K562 (cell line): ENCODE data around the gene TMTC2.

ENCODE experiments used
- BMI1 ChIP-seq: fragments of 150-350 bp; IDR thresholded peaks from 2 replicates; pipeline ENCODE4 v1.6.1; 2014; ENCODE audit warnings: low read length
- CCNT2 ChIP-seq: IDR thresholded peaks from 2 replicates; pipeline ENCODE4 v1.6.1; 2011; ENCODE audit warnings: borderline replicate concordance, low read depth, mild to moderate bottlenecking, moderate library complexity, mixed read lengths, low read length; ENCODE audit not compliant: insufficient read length; ENCODE audit errors: extremely low read depth
- CHD1 ChIP-seq: fragments of 200-600 bp; sonication (generic); IDR thresholded peaks from one replicate; pipeline ENCODE4 v1.6.1; 2012; ENCODE audit warnings: mild to moderate bottlenecking, moderate library complexity, low read length, inconsistent platforms
- CREB5 ChIP-seq: fragments of 250-450 bp; sonication (Bioruptor Pico); IDR thresholded peaks from 2 replicates; pipeline ENCODE4 v1.5.0; 2020; ENCODE audit warnings: mild to moderate bottlenecking
- ERF ChIP-seq: fragments of 450-650 bp; formaldehyde crosslinking; IDR thresholded peaks from 2 replicates; pipeline ENCODE4 v1.4.0; 2020; ENCODE audit warnings: mild to moderate bottlenecking, mixed read lengths
- ESRRA ChIP-seq: fragments of 450-650 bp; IDR thresholded peaks from 2 replicates; pipeline ENCODE4 v1.6.1; 2014; ENCODE audit warnings: low read depth, mild to moderate bottlenecking, moderate library complexity, borderline replicate concordance
- EZH2 ChIP-seq: IDR thresholded peaks from 2 replicates; pipeline ENCODE4 v1.6.1; 2012; ENCODE audit warnings: low read depth, mild to moderate bottlenecking, inconsistent platforms, low read length, borderline replicate concordance
- JUND ChIP-seq, 2 experiments: IDR thresholded peaks; 2 replicates in 1 of 2; 3 replicates in 1 of 2; pipeline ENCODE4 v1.6.1; 2011; ENCODE audit warnings: borderline replicate concordance in 2 of 2, low read depth in 2 of 2, low read length in 2 of 2, improper control_type of control experiment in 1 of 2, missing biosample characterization in 1 of 2, missing genetic modification characterization in 1 of 2, missing genetic modification reagents in 1 of 2
- KDM4B ChIP-seq, 2 experiments: fragments of 450-650 bp in 1 of 2; sonication (generic) in 1 of 2; IDR thresholded peaks; 2 replicates each; pipeline ENCODE4 v1.6.1; 2016 to 2017; ENCODE audit warnings: borderline replicate concordance in 2 of 2, antibody characterized with exemption in 1 of 2, low read depth in 1 of 2, mild to moderate bottlenecking in 1 of 2
- NFRKB ChIP-seq: fragments of 450-650 bp; IDR thresholded peaks from 2 replicates; pipeline ENCODE4 v1.6.1; 2016; ENCODE audit warnings: low read depth
- TAF1 ChIP-seq: IDR thresholded peaks from 2 replicates; pipeline ENCODE4 v1.6.1; 2011; ENCODE audit warnings: mild to moderate bottlenecking, low read length, moderate library complexity; ENCODE audit not compliant: insufficient read depth, control insufficient read depth, severe bottlenecking; ENCODE audit errors: extremely low read depth

GRCh38 chr12:82904219-82904790 lies 217.6 kb downstream of the TMTC2 start:
- TF ChIP-seq CHD1 (no peak), ERF (no peak), BMI1 (no peak), CREB5 (CRISPR knock-in tag) (no peak), TAF1 (no peak), KDM4B (IDR thresholded peaks at IDR 0.05; ENCODE audit: borderline replicate concordance in 2 of 2, low read depth in 1 of 2) (no peak), NFRKB (no peak), JUND (IDR thresholded peaks at IDR 0.05; ENCODE audit: borderline replicate concordance, low read depth, low read length) (no peak), JUND (tag; IDR thresholded peaks at IDR 0.05; ENCODE audit: borderline replicate concordance, low read depth, low read length) (no peak), CCNT2 (no peak), ESRRA (no peak), EZH2 (no peak)
